Omental fat pad (tissue), 4 donors: ENCODE measurements around the gene HMGCLL1. TPM values are rescaled to one million over a fixed set of nuclear protein-coding genes. Genes with fewer than 3 reads are reported as not detected.

ENCODE experiments used
- ATAC-seq: fragments of 150-250 bp; one replicate; pipeline ENCODE4 v1.9.1; 2016; ENCODE audit warnings: mild to moderate bottlenecking, moderate library complexity; ENCODE audit not compliant: low FRiP score
- DNase-seq: peaks from one replicate; pipeline ENCODE4 v3.0.0-alpha.2; 2019; ENCODE audit warnings: low spot score
- CTCF ChIP-seq, 3 donors: fragments of 450-650 bp; IDR thresholded peaks; one replicate each; pipeline ENCODE4 v1.5.1; 2016 to 2017; ENCODE audit warnings: antibody characterized with exemption in 3 of 3, mild to moderate bottlenecking in 3 of 3, moderate library complexity in 2 of 3
- total RNA-seq, 4 donors: library from RNA; depleted of rRNA; stranded (reverse); fragments of >200 nt; gene quantifications; one replicate each; pipeline ENCODE4 v1.1.0, GENCODE V29; 2016

The HMGCLL1 gene
- total RNA-seq, 4 donors from 2014 or later: 0.82 to 4.1 (median 1.2) TPM

GRCh38 chr6:55566036-55566710 lies 12.8 kb downstream of the HMGCLL1 start:
- no peak for ATAC-seq
- no peak for TF ChIP-seq CTCF (IDR thresholded peaks at IDR 0.05)
- no peak for DNase-seq

- ATAC-seq (no peak), DNase-seq (no peak)
- no peak for TF ChIP-seq CTCF (IDR thresholded peaks at IDR 0.05)
Observed at GRCh38 chr6:55562318-55562717, 16.7 kb downstream of the HMGCLL1 start.

- TF ChIP-seq CTCF (IDR thresholded peaks at IDR 0.05): no peak
- no peak for ATAC-seq
- DNase-seq: no peak
Observed at GRCh38 chr6:55560290-55560885, 18.6 kb downstream of the HMGCLL1 start.

- DNase-seq (no peak), ATAC-seq (no peak)
- no peak for TF ChIP-seq CTCF (IDR thresholded peaks at IDR 0.05)
Observed at GRCh38 chr6:55557146-55557545, 21.8 kb downstream of the HMGCLL1 start.

GRCh38 chr6:55545791-55546190 lies 33.2 kb downstream of the HMGCLL1 start:
- no peak for DNase-seq
- no peak for TF ChIP-seq CTCF (IDR thresholded peaks at IDR 0.05)
- ATAC-seq: no peak

GRCh38 chr6:55543633-55544309 lies 35.2 kb downstream of the HMGCLL1 start:
- no peak for ATAC-seq
- TF ChIP-seq CTCF (IDR thresholded peaks at IDR 0.05): no peak
- DNase-seq: no peak
